Umbilical cord (tissue), 2 donors: ENCODE measurements around the gene ATXN2. TPM values are rescaled to one million over a fixed set of nuclear protein-coding genes. Genes with fewer than 3 reads are reported as not detected.
"Not testable (repeated sequence)": the region's sequence is repeated elsewhere in the genome, so short reads cannot be mapped to it uniquely, and the experiment has no call there.

Experiments used
- DNase-seq: peaks from one replicate; pipeline ENCODE4 v3.0.0-alpha.2; 2015; ENCODE audit warnings: low spot score
- total RNA-seq: library from RNA; depleted of rRNA; stranded (reverse); fragments of >200 nt; gene quantifications from one replicate; pipeline ENCODE4 v1.2.3, GENCODE V29; 2014; ENCODE audit warnings: low replicate concordance; ENCODE audit not compliant: insufficient read depth

ATXN2 gene
- total RNA-seq, 1 donor from 2014 or later = 79.2 TPM

DNA sequence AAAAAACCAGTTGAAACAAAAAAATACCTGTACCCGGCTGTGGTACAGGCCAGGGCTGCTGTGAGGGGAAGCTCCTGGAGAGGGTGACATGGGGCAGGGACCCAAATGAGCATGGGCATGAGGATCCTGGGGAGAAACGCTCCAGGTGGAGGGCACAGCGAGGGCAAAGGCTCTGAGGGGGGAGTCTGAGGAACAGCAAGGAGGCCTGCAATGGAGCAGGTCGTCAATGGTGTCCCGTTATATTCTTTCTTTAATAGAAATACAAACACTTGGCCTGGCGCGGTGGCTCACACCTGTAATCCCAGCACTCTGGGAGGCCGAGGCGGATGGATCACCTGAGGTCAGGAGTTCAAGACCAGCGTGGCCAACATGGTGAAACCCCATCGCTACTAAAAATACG, 1.9 kb upstream of the ATXN2 start:
- DNase-seq = not testable (repeated sequence)

DNA sequence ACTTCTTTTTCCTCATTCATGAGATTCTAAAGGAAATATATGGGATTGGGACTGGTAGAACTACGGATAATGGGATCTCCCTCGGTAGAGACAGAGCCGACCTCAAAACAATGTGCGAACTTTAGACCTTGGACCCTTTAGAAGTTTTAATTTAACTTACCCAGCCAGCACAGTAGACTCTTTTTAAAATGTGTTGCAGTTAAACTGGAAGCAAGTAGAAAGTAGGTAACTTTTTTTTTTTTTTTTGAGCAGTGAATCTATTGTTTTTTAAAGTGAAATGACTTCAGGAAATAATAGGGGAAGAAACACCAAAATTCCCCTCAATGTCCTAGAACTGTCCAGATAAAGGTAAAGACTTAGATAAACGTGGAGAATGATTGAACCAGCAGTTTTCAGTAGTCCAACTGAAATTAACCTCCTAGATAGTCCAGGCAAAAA, 1.1 kb upstream of the ATXN2 start:
- no peak for DNase-seq

GRCh38 chr12:111599453-111600204, 514 bp upstream of the ATXN2 start:
- peak; percentile 96 for DNase-seq

DNA sequence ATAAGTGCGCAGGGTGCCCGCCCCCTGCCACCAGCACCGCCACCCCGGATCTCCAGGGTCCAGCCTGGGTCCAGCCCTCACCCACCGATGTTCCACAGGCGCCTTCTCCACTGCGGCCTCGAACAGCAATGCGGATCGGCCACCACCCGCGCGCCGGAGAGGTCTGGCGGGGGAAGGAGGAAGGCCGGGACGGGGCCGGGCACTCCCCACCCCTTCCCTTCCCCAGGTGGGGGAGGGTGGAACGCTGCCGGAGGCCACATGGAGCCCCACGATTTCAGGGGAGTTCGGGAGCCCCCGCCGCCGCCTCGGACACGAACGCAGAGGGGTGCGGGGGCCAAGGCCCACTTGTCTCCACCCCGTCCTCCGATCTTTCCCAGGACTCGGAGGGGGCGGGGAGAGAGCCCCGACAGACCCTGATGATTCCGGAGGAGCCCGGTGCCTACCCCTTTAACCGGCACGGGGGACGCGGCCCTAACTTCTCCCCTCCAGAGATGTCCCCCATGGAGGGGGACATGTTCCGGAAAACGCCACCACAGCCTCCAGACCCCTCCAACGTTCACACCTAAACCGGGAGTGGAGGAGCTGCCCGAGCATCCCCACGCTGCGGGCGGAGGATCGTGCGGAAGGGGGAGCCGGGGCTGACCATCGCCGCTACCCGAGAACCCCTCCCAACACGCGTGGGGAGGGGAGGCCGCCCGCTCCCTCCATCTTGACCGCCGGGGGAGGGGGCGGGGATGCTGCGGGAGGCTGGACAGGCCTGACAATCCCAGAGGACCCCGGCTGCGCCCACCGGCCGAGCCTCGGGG, 1.1 kb downstream of the ATXN2 start:
- DNase-seq = peak; percentile 62

DNA sequence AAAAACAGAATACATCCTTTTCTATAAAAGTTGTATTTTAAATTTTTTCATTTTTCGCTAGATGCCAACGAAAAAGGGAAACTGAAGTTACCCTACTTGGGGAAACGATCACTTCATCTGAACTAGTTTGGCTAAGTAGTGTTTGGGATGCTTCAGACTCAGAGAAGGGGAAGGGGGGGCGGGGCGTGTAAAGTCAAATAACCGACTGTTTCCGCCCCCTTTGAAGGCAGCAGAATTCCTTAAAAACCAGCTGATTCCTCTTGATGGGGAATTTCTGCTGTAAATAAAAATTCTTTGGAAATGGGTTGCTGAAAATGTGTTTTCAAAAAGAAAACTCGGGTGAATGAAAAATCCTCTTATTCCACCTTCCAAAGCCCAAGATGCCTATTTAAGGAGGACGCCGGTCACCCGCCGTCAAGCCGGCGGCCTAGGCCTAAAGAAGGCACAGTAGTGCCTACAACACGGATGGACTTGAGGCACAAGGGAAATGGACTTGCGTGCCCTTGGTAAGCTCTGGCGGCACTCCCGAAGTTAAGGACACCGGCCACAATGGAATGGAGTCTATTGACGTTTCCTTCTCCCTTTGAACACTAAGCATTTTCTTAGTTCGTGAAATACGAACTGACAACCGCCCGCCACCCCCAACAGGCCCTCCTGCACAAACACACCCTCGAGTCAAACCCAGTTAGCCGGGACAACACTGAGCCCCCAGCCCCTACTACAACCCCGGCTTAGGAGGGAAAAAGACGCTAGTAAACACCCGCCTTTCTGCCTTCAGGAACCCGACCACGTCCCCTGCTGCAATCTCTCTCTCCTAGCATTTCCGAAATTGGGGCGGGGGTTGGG, 1.9 kb downstream of the ATXN2 start:
- peak; percentile 65 for DNase-seq

GRCh38 chr12:111595341-111595835, 3.7 kb downstream of the ATXN2 start:
- not testable (repeated sequence) for DNase-seq

- not testable (repeated sequence) for DNase-seq
Measured at GRCh38 chr12:111591399-111592010, 7.6 kb downstream of the ATXN2 start.

- DNase-seq = no peak
Measured at GRCh38 chr12:111590552-111590951, 8.6 kb downstream of the ATXN2 start.

- DNase-seq = no peak
Measured at GRCh38 chr12:111589601-111590000, 9.5 kb downstream of the ATXN2 start.

DNA sequence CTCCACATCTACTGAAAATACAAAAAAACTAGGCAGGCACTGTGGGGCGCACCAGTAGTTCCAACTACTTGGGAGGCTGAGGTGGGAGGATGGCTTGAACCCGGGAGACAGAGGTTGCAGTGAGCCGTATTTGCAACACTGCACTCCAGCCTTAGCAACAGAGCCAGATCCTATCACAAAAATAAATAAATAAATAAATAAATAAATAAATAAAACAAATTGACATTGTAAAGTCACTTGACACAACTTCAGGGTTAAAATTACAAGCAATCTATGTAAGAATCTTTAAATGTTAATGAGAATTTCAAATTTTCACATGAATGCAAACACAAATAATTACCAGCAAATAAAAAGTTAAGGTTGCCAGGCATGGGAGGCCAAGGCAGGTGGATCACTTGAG, 11.1 kb downstream of the ATXN2 start:
- DNase-seq = no peak

DNA sequence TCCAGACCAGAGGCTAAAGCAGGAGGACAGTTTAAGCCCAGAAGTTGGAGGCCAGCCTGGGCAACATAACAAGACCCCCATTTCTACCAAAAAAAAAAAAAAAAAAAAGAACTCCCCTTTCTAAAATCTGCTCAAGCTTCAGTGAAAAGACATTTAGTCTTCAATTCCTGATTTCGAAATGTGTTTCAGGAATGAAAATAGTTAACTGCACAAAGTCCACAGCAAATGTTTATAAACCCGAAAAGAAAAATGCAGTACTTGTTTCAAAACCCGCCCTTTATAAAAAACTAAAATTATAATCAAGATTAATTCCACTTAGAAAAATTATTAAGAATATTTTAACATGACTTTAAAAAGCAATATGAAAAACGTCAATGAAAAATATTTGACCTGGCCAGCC, 12.1 kb downstream of the ATXN2 start:
- no peak for DNase-seq

- no peak for DNase-seq
Measured at GRCh38 chr12:111585690-111586089, 13.4 kb downstream of the ATXN2 start.

- no peak for DNase-seq
Measured at GRCh38 chr12:111584959-111585358, 14.2 kb downstream of the ATXN2 start.

DNA sequence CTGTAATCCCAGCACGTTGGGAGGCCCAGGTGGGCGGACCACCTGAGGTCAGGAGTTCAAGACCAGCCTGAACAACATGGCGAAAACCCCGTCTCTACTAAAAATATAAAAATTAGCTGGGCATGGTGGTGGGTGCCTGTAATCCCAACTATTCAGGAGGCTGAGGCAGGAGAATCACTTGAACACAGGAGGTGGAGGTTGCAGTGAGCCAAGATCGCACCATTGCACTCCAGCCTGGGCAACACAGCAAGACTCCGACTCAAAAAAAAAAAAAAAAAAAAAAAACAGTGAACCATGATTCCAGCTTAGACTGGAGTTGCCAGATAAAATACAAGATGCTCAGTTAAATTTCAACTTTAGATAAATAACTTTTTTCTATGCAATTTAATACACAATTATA, 15.6 kb downstream of the ATXN2 start:
- DNase-seq = not testable (repeated sequence)

GRCh38 chr12:111582133-111582747, 16.9 kb downstream of the ATXN2 start:
- DNase-seq = no peak

DNA sequence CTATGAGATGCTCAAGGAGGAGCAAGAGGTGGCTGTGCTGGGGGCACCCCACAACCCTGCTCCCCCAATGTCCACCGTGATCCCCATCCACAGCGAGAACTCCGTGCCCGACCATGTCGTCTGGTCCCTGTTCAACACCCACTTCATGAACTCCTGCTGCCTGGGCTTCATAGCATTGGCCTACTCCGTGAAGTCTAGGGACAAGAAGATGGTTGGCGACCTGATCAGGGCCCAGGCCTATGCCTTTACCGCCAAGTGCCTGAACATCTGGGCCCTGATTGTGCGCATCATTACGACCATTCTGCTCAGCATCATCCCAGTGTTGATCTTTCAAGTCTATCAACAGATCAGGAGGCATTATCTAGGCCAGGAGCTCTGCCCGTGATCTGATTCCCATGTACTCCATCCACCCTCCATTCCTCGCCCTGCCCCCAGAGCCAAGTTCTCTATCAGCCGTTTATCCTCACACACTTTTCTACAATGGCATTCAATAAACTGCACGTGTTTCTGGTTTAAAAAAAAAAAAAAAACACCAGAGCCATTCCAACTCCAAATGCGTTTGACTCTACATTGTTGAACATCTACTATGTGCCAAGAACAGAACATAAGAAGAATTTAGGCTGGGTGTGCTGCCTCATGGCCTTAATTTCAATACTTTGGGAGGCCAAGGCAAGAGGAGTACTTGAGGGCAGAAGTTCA, 17.5 kb downstream of the ATXN2 start:
- DNase-seq = no peak

- DNase-seq = no peak
Measured at GRCh38 chr12:111580737-111581136, 18.4 kb downstream of the ATXN2 start.

DNA sequence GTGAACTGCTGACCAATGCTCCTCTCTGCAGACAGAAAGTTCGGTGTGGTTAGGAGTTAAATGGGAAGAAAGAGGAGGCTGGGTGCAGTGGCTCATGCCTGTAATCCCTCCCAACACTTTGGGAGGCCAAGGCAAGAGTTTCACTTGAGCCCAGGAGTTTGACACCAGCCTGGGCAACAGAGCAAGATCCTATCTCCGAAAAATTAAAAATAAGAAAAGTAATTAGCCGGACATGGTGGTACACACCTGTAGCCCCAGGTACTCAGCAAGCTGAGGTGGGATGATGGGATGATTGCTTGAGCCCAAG, 19.0 kb downstream of the ATXN2 start:
- DNase-seq = no peak

GRCh38 chr12:111578971-111579340, 20.2 kb downstream of the ATXN2 start:
- no peak for DNase-seq

DNA sequence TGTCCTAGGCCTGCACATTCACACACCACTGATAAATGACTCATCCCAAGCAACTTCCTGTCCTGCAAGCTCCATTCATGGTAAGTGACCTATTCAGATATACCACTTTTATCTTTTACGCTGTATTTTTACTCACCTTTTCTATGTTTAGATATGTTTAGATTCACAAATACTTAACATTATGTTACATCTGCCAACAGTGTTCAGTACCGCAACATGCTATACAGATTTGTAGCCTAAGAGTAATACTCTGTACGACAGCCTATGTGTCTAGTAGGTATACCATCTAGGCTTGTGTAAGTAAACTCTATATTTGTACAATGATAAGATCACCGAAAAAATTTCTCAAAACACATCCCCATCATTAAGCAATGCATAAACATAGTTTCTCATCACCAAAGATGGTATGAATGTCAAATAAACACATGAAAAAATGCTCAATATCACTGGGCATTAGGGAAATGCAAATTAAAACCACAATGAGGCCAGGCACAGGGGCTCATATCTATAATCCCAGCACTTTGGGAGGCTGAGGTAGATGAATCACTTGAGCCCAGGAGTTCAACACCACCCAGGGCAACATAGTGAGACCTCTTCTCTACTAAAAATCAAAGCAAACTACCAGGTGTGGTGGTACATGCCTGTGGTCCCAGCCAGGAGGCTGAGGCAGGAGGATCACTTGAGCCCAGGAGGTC, 20.7 kb downstream of the ATXN2 start:
- no peak for DNase-seq
